Mucosa of rectum (tissue), 2 donors: ENCODE measurements around the gene AMBRA1.
A peak's percentile ranks its signal among the peaks of the same experiment; 100 is the strongest.
"Not testable (repeated sequence)": the region's sequence is repeated elsewhere in the genome, so short reads cannot be mapped to it uniquely, and the experiment has no call there.

Source experiments
- H3K27ac ChIP-seq, 2 donors: one replicate each; pipeline ENCODE4 v1.7.0; 2013; ENCODE audit warnings: inconsistent platforms in 2 of 2, low read depth in 2 of 2, low read length in 2 of 2
- H3K27me3 ChIP-seq, 2 donors: one replicate each; pipeline ENCODE4 v1.7.0; 2013; ENCODE audit warnings: low read length in 2 of 2; ENCODE audit not compliant: control insufficient read depth in 2 of 2, insufficient read depth in 2 of 2
- H3K36me3 ChIP-seq, 2 donors: one replicate each; pipeline ENCODE4 v1.7.0; 2013; ENCODE audit warnings: low read length in 2 of 2; ENCODE audit not compliant: control insufficient read depth in 2 of 2, insufficient read depth in 2 of 2
- H3K4me1 ChIP-seq, 2 donors: one replicate each; pipeline ENCODE4 v1.7.0; 2013; ENCODE audit warnings: low read length in 2 of 2, mild to moderate bottlenecking in 1 of 2; ENCODE audit not compliant: control insufficient read depth in 2 of 2, insufficient read depth in 2 of 2
- H3K4me3 ChIP-seq, 2 donors: one replicate each; pipeline ENCODE4 v1.7.0; 2013; ENCODE audit warnings: low read length in 2 of 2
- H3K9ac ChIP-seq, 2 donors: one replicate each; pipeline ENCODE4 v1.7.0; 2013; ENCODE audit warnings: low read length in 2 of 2, low read depth in 1 of 2, mild to moderate bottlenecking in 1 of 2
- H3K9me3 ChIP-seq, 2 donors: one replicate each; pipeline ENCODE4 v1.7.0; 2013; ENCODE audit warnings: low read length in 2 of 2; ENCODE audit not compliant: control insufficient read depth in 2 of 2
- donor health status: healthy.
- donor health status: Normal muscosa, but diverticular disease.

Gene AMBRA1

DNA sequence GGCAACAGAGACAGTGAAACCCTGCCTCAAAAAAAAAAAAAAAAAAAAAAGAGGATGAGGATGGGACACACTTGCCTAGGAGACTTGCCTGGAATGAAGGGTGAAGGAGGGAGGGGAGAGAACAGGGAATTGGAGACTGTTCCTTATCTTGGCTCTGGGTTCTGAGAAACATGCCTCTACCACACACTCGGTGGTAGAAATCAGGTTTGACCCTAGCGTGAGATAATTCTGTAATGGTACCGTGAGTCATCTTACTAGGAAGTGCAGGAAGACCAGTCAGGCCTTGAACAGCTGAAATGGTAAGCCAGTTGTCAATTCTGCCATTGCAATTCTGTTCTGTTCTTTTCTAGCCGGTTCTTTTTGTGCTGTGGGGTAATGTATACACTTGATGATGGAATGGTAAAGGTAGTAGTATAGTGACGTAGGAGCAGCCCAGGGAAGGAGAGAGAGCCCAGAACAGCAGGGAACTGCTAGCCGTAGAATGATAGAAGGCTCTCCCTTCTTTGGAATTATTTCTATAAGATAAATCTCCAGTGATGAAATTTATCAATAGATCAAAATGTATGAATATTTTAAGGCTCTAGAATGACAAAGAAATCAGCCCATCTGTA is 3.9 kb upstream of the AMBRA1 start:
- Histone ChIP-seq H3K36me3 (no peaks in the 10 kb centered on the region), H3K4me3 (no peak overlapping the region), H3K9me3 (no peaks in the 10 kb centered on the region), H3K27me3 (no peaks in the 10 kb centered on the region), H3K9ac (no peak overlapping the region), H3K4me1 (peaks cover 10 to 12% of the 10 kb centered on the region in 2 donors), H3K27ac (no peak overlapping the region)

DNA sequence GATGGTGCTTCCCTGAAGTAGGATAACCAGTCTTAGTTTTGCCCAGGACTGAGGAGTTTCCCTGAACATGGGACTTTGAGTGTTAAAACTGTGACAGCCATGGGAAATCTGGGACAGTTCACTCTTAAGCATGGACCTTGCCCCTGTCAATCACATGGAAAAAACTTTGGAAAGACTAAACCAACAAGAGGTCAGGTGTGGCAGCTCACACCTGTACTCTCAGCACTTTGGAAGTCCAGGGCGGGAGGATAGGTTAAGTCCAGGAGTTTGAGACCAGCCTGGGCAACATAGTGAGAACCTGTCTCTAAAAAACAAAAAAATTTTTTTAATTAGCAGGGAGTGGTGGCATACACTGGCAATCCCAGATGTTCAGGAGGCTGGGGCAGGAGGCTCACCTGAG is 3.3 kb upstream of the AMBRA1 start:
- Histone ChIP-seq H3K9ac (no peak overlapping the region), H3K27me3 (no peaks in the 10 kb centered on the region), H3K4me1 (peaks cover 15 to 17% of the 10 kb centered on the region in 2 donors), H3K36me3 (no peaks in the 10 kb centered on the region), H3K9me3 (no peaks in the 10 kb centered on the region), H3K4me3 (no peak overlapping the region), H3K27ac (no peak overlapping the region)

DNA sequence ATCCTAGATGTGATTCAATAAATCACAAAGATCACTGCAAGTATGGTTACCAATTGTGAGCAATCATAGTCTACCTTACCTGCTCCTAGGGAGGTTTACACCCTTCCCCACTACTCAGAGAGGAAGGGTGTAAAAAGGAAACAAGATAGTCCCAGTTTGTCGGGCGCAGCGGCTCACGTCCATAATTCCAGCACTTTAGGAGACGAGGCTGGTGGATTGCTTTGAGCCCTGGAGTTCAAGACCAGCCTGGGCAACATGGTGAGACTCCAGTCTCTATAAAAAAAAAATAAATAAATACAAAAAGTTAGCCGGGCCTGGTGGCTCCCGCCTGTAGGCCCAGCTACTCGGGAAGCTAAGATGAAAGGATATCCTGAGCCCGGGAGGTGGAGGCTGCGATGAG is 962 bp upstream of the AMBRA1 start:
- peak overlapping the region in 1 of 2 donors; percentile 2 for H3K9ac ChIP-seq
- H3K27ac ChIP-seq, result no peak overlapping the region
- H3K4me3 ChIP-seq, result peak overlapping the region in 1 of 2 donors; percentile 74

DNA sequence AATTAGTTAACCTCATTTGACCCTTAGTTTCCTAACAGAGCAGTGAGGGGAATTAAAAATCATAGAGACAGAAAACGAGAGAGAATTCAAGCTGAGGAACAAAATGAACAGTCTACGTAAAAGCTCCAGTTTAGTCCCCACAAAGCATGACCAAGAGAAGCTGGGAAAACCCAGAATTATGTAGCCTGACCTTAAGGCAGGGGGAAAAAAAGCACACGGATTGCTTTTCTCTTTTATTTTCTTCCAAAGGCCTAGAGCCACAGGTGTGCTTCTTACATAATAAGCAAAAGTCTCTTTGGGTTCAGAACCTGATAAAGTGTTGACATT is 514 bp upstream of the AMBRA1 start:
- Histone ChIP-seq H3K27ac (peak overlapping the region; percentile 38 to 83), H3K27me3 (no peaks in the 10 kb centered on the region), H3K4me1 (peaks cover 20 to 23% of the 10 kb centered on the region in 2 donors), H3K9me3 (no peaks in the 10 kb centered on the region), H3K4me3 (peak overlapping the region; percentile 74 to 93), H3K9ac (peak overlapping the region; percentile 2 to 91), H3K36me3 (no peaks in the 10 kb centered on the region)

More for the DNA sequence above, 962 bp upstream of the AMBRA1 start:
- Histone ChIP-seq H3K9me3 (no peaks in the 10 kb centered on the region), H3K36me3 (no peaks in the 10 kb centered on the region), H3K27me3 (no peaks in the 10 kb centered on the region), H3K4me1 (peaks cover 20 to 23% of the 10 kb centered on the region in 2 donors)

DNA sequence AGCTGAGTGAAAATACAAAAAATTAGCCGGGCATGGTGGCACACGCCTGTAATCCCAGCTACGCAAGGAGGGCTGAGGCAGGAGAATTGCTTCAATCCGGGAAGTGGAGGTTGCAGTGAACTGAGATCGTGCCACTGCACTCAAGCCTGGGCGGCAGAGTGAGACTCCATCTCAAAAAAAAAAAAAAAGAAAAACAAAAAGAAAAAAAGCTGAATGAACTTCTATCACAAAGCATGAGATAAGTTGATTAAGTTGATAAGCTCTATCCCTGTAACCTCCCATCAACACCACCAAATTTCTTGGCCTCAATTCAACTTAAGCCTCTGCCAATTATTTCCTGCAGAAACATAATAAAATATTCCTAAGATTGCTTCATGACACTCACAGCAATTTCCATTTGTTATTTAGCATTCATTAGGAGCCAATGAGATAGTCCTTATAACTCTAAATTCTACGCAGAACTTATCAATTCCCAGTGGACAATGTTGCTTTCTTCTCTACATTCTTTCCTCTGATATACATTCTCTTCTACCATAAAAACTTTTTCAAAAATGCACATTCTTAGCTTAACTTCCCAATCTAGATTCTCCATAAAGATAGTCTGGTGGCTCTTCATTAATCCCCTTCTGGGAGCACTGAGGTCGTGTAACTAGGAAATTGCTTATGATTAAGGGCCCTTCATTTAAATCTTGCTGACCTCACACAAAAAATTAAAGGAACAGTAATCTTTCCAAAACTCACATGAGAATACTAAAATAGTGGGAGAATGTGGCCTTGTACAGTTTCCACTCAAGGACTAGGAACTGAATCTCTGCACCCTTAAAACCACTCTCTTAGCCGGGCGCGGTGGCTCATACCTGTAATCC is 2.9 kb downstream of the AMBRA1 start:
- Histone ChIP-seq H3K9me3 (no peaks in the 10 kb centered on the region), H3K9ac (no peak overlapping the region), H3K27me3 (no peaks in the 10 kb centered on the region), H3K4me1 (peaks cover 20 to 23% of the 10 kb centered on the region in 2 donors), H3K36me3 (no peaks in the 10 kb centered on the region), H3K27ac (no peak overlapping the region), H3K4me3 (peak overlapping the region in 1 of 2 donors; percentile 22)

DNA sequence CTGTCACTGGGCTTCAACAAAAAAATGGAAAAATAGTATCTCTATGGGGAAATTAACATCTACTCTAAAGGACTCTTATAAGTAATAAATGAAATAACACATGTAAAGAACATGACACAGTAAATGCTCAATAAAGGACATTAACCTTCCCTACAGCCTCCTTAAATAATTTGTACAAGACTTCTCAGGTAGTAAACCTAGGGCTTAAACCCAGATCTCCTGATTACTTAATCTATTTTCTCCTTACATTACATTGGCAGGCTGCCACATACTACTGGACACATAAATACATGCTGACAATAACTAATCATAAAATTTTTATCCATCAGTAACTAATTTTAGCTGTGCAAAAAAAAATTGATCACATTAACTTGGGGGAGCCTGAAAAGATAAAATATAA is 4.9 kb downstream of the AMBRA1 start:
- H3K9me3 ChIP-seq, result no peaks in the 10 kb centered on the region
- peaks cover 12 to 18% of the 10 kb centered on the region in 2 donors for H3K4me1 ChIP-seq
- H3K27ac ChIP-seq, result no peak overlapping the region
- no peak overlapping the region for H3K9ac ChIP-seq
- no peak overlapping the region for H3K4me3 ChIP-seq
- no peaks in the 10 kb centered on the region for H3K36me3 ChIP-seq
- H3K27me3 ChIP-seq, result no peaks in the 10 kb centered on the region

DNA sequence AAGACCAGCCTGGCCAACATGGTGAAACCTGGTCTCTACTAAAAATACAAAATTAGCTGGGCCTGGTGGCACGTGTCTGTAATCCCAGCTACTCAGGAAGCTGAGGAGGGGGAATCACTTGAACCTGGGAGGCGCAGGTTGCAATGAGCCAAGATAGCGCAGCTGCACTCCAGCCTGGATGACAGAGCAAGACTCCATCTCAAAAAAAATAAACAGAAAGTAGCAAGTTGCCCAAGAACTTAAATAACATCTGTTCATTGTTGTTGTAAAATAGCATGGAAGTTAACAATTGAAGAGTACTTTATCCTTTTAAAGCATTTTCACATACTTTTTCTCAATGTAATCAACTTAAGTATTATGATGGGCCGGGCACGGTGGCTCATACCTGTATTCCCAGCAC is 5.7 kb downstream of the AMBRA1 start:
- Histone ChIP-seq H3K4me3 (no peak overlapping the region), H3K36me3 (no peaks in the 10 kb centered on the region), H3K27ac (no peak overlapping the region), H3K9me3 (no peaks in the 10 kb centered on the region), H3K4me1 (peaks cover 12 to 15% of the 10 kb centered on the region in 2 donors), H3K9ac (no peak overlapping the region), H3K27me3 (no peaks in the 10 kb centered on the region)

DNA sequence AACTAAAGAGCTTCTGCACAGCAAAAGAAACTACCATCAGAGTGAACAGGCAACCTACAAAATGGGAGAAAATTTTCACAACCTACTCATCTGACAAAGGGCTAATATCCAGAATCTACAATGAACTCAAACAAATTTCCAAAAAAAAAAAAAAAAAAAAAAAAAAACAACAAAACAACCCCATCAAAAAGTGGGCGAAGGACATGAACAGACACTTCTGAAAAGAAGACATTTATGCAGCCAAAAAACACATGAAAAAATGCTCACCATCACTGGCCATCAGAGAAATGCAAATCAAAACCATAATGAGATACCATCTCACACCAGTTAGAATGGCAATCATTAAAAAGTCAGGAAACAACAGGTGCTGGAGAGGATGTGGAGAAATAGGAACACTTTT is 10.3 kb downstream of the AMBRA1 start:
- not testable (repeated sequence) for H3K27me3 ChIP-seq, H3K4me1 ChIP-seq, H3K27ac ChIP-seq, H3K9ac ChIP-seq, H3K9me3 ChIP-seq, H3K36me3 ChIP-seq, H3K4me3 ChIP-seq

DNA sequence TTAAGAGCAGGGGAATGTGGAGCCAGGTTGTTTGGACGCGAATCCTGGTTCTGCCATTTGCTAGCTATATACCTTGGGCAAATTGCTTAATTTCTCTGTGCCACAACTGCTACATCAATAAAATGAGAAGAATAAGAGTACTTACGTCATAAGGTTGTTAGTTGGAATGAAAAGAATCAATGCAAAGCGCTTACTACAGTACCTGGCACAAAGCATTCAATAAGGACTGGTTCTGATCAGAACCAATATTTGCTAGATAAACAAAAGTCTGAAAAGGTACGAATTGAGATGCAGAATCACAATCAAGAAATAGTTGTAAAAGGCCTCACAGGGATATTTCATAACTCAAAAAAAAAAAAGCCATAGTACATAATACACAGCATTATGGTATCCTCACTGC is 11.2 kb downstream of the AMBRA1 start:
- H3K4me3 ChIP-seq, result no peak overlapping the region
- H3K36me3 ChIP-seq, result no peaks in the 10 kb centered on the region
- H3K27ac ChIP-seq, result no peak overlapping the region
- peaks cover 0 to 2% of the 10 kb centered on the region in 2 donors for H3K4me1 ChIP-seq
- H3K9ac ChIP-seq, result no peak overlapping the region
- H3K27me3 ChIP-seq, result no peaks in the 10 kb centered on the region
- no peaks in the 10 kb centered on the region for H3K9me3 ChIP-seq

DNA sequence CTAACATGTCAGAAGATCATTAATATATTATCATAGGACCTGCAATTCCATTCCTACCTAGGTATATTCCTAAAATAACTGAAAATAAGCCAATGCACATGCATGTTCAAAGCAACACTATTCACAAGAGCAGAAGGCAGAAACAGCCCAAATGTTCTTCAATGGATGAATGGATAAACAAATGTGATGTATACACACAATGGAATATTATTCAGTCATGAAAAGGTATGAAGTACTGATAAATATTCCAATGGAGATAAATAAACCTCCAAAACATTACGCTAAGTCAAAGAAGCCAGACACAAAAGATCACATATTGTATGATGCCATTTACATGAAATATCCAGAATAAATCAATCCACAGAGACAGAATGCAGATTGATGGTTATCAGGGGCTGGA is 16.8 kb downstream of the AMBRA1 start:
- Histone ChIP-seq H3K36me3 (no peaks in the 10 kb centered on the region), H3K9me3 (no peaks in the 10 kb centered on the region), H3K27me3 (no peaks in the 10 kb centered on the region), H3K4me3 (no peak overlapping the region), H3K27ac (no peak overlapping the region), H3K4me1 (peaks cover 0 to 2% of the 10 kb centered on the region in 2 donors), H3K9ac (no peak overlapping the region)
